ENCODE data around the gene NCOA7.

- TF ChIP-seq CTCF (IDR thresholded peaks at IDR 0.05) (no peak), EP300 (IDR thresholded peaks at IDR 0.05) (no peak), POLR2A (IDR thresholded peaks at IDR 0.05) (no peak)
Measured at GRCh38 chr6:125843593-125843992, 52.8 kb downstream of the NCOA7 start.

Measured in stomach (tissue), 4 donors.